ENCODE results near the gene TMEM184C. TPM values are rescaled to one million over a fixed set of nuclear protein-coding genes. Genes with fewer than 3 reads are reported as not detected.

TMEM184C gene
- total and polyA plus RNA-seq, 2 of the 8 experiments (the other 6 are each of a cell fraction or from before 2014, with no cell fraction given), result 11.1 to 42.4 TPM

GRCh38 chr4:147640331-147640730, 23.1 kb downstream of the TMEM184C start:
- H4K8ac ChIP-seq (ENCODE audit: extremely low read depth, insufficient read depth, low read length), result no peak overlapping the region
- H3K27ac ChIP-seq (ENCODE audit: low read depth, low read length), result no peak overlapping the region
- FAIRE-seq (no peak), DNase-seq (ENCODE audit: low read depth in 1 of 2, low spot score in 2 of 2) (no peak)
- no peaks in the 10 kb centered on the region for H4K20me1 ChIP-seq (replicated peaks in 1 of 2; ENCODE audit: control insufficient read depth in 1 of 2, insufficient read depth in 2 of 2, low read length in 2 of 2)
- H3K4me2 ChIP-seq (ENCODE audit: insufficient read depth in 1 of 2, low read depth in 2 of 2, low read length in 2 of 2), result no peak overlapping the region
- ChIA-PET CTCF (ENCODE audit: partially characterized antibody) (interaction anchor here (0.5 to 3.7 kb wide), 5 partner anchors 9 to 484 kb away, joined by 3 to 20 read pairs (median 4); no protein-coding TSS in a partner anchor), POLR2A (ENCODE audit: partially characterized antibody) (interaction anchor here (1.6 to 2.9 kb wide), 3 partner anchors 11 to 43 kb away, joined by 4 to 8 read pairs (median 4); no protein-coding TSS in a partner anchor)
- 100% methylated on average over 1 of the region's 1 CpG; no CpG with 5 or more reads in 1 of the 2 experiments for WGBS, 2 experiments (ENCODE audit: extremely low coverage in 1 of 2, insufficient coverage in 1 of 2, insufficient read length in 1 of 2, insufficient replicate concordance in 2 of 2, low coverage in 1 of 2, low lambda C conversion rate in 2 of 2, missing lambda C conversion rate in 1 of 2)
- no peaks in the 10 kb centered on the region for H3K23me2 ChIP-seq (ENCODE audit: low read depth, low read length)
- no peaks in the 10 kb centered on the region; a peak in 2 of 4 replicates for H3K79me2 ChIP-seq (ENCODE audit: control insufficient read depth in 1 of 2, insufficient read depth in 2 of 2, low read length in 2 of 2)
- H3K4me1 ChIP-seq (replicated peaks in 1 of 4; ENCODE audit: control insufficient read depth in 3 of 4, insufficient read depth in 4 of 4, low read length in 3 of 4), result peaks cover 0 to 11% (median 1%) of the 10 kb centered on the region in 4 experiments; a peak in 2 of 7 replicates
- H3K56ac ChIP-seq (replicated peaks; ENCODE audit: insufficient read length, low read depth, low read length), result no peak overlapping the region
- H2BK5ac ChIP-seq (ENCODE audit: low read depth, low read length), result no peak overlapping the region
- H2BK15ac ChIP-seq (ENCODE audit: low read length), result no peak overlapping the region
- no peak overlapping the region for H3K23ac ChIP-seq (ENCODE audit: insufficient read length)
- no peaks in the 10 kb centered on the region for H3K9me3 ChIP-seq (ENCODE audit: insufficient read depth in 2 of 2, low read depth in 1 of 2, low read length in 1 of 2)
- peaks cover 2 to 19% (median 5%) of the 10 kb centered on the region in 4 experiments; a peak in 4 of 8 replicates for H3K36me3 ChIP-seq (ENCODE audit: control insufficient read depth in 2 of 4, insufficient read depth in 4 of 4, low read length in 3 of 4)
- H2AFZ ChIP-seq (ENCODE audit: low read length), result no peak overlapping the region
- no peak for TF ChIP-seq HDAC2 (IDR thresholded peaks at IDR 0.05; ENCODE audit: borderline replicate concordance in 1 of 2, low read depth in 2 of 2, low read length in 2 of 2)
- TF ChIP-seq KDM4A (IDR thresholded peaks at IDR 0.05; ENCODE audit: low read depth, low read length, severe bottlenecking), result no peak
- no peak for TF ChIP-seq ATF3 (IDR thresholded peaks at IDR 0.05; ENCODE audit: insufficient read depth, low read depth, low read length)
- TF ChIP-seq GTF2F1 (IDR thresholded peaks at IDR 0.05; ENCODE audit: borderline replicate concordance, low read depth, low read length), result no peak
- TF ChIP-seq NRF1 (IDR thresholded peaks at IDR 0.05; ENCODE audit: low read depth, low read length), result no peak
- TF ChIP-seq SP4 (IDR thresholded peaks at IDR 0.05; ENCODE audit: low read length), result no peak
- no peak for TF ChIP-seq KDM1A (IDR thresholded peaks at IDR 0.05; ENCODE audit: borderline replicate concordance, low read length)
- TF ChIP-seq SIX5 (IDR thresholded peaks at IDR 0.05; ENCODE audit: low read depth, low read length), result no peak
- TF ChIP-seq CHD2 (IDR thresholded peaks at IDR 0.05; ENCODE audit: low read length), result no peak
- TF ChIP-seq POU5F1 (IDR thresholded peaks at IDR 0.05; ENCODE audit: low read depth, low read length), result no peak
- no peak overlapping the region for H2BK120ac ChIP-seq (replicated peaks; ENCODE audit: low read depth, low read length)
- no peak overlapping the region for H4K5ac ChIP-seq (ENCODE audit: insufficient read length, low read depth, low read length)
- H3K14ac ChIP-seq (ENCODE audit: insufficient read length), result no peak overlapping the region
- H3K9ac ChIP-seq (replicated peaks in 1 of 4; ENCODE audit: extremely low read depth in 1 of 4, low read depth in 3 of 4, low read length in 3 of 4), result no peak overlapping the region
- no peak overlapping the region for H4K91ac ChIP-seq (replicated peaks; ENCODE audit: insufficient read length, low read length)
- no peaks in the 10 kb centered on the region for H3K27me3 ChIP-seq (replicated peaks in 1 of 4; ENCODE audit: control insufficient read depth in 3 of 4, extremely low read depth in 1 of 4, insufficient read depth in 3 of 4, low read length in 3 of 4)
- no peak overlapping the region for H3K18ac ChIP-seq (ENCODE audit: extremely low read depth, low read length)
- H2BK12ac ChIP-seq (ENCODE audit: low read depth, low read length), result no peak overlapping the region
- no peak overlapping the region for H3K4ac ChIP-seq (replicated peaks; ENCODE audit: insufficient read length, low read depth, low read length)
- no peak overlapping the region for H2BK20ac ChIP-seq (ENCODE audit: low read length)
- H3K79me1 ChIP-seq (ENCODE audit: low read depth, low read length), result no peaks in the 10 kb centered on the region
- no peak overlapping the region for H3K4me3 ChIP-seq (ENCODE audit: extremely low read depth in 1 of 4, insufficient read depth in 2 of 4, low read depth in 3 of 4, low read length in 4 of 4)
- no peak overlapping the region for H2AK5ac ChIP-seq (ENCODE audit: low read depth, low read length)

Data from H1 (cell line).